Measurements from ENCODE around the gene AANAT.

Gene AANAT

DNA sequence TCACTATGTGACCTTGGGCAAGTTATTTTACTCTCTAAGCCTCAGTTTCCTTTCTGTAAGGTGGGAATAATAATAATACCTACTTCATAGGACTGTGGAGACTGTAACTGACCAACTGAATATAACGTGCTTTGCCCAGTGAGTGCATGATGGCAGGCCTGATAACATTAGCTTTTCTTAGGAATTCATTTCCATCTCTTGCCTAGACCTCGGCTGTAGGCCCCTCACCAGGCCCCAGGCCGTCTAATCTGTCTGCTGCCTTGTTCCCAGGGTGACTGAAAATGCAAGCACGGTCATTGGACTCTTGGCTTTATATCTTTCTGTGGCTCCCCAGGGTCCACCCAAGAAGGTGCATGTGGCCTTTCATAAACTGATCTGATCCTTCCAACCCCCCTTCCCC, 7.7 kb upstream of the AANAT start:
- no peak overlapping the region for H3K4me3 ChIP-seq (ENCODE audit: low read length)
- DNase-seq (ENCODE audit: low read depth) = no peak
- TF ChIP-seq, protein P1, sequence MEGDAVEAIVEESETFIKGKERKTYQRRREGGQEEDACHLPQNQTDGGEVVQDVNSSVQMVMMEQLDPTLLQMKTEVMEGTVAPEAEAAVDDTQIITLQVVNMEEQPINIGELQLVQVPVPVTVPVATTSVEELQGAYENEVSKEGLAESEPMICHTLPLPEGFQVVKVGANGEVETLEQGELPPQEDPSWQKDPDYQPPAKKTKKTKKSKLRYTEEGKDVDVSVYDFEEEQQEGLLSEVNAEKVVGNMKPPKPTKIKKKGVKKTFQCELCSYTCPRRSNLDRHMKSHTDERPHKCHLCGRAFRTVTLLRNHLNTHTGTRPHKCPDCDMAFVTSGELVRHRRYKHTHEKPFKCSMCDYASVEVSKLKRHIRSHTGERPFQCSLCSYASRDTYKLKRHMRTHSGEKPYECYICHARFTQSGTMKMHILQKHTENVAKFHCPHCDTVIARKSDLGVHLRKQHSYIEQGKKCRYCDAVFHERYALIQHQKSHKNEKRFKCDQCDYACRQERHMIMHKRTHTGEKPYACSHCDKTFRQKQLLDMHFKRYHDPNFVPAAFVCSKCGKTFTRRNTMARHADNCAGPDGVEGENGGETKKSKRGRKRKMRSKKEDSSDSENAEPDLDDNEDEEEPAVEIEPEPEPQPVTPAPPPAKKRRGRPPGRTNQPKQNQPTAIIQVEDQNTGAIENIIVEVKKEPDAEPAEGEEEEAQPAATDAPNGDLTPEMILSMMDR (conservative IDR thresholded peaks at IDR 0.05; ENCODE audit: low read depth, low read length) = no peak

DNA sequence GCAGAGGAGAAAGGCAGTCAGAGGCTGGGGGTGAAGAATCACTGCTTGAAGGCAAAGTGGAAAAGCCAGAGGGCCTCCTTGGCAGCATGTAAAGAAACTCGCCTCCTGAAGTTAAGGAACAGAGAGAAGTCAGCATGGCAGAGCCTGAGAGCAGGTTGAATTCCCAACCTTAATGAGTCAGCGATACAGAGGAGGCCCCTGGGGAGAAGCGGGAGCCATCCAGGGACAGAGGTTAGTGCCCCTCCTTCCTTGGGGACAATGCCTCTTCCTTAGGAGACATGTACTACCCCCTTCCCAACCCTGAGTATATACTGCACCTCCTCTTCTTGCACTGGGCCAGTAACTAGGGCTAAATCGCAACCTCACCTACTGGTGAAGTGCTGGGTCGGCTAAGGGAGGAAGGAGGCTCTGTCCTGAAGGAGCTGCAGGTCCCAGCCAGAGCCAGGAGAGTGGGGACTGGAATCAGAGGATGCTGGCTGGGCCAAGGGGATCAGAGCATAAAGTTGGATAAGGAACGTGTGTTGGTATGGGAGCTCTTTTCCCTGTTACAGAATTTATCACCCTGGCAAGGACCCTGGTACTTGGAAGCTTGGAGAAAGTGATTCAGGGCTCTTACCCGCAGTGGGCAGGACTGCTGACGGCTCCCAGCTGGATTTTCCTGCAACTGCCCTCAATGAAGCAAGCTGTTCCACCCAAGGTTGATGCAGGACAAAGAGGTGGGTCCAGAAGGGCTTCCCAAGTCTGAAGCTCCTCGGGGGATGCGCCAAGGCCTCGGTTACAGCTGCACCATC, 5.4 kb upstream of the AANAT start:
- TF ChIP-seq, protein P1 (conservative IDR thresholded peaks at IDR 0.05; ENCODE audit: low read depth, low read length) = no peak
- no peak for DNase-seq (ENCODE audit: low read depth)
- no peak overlapping the region for H3K4me3 ChIP-seq (ENCODE audit: low read length)

DNA sequence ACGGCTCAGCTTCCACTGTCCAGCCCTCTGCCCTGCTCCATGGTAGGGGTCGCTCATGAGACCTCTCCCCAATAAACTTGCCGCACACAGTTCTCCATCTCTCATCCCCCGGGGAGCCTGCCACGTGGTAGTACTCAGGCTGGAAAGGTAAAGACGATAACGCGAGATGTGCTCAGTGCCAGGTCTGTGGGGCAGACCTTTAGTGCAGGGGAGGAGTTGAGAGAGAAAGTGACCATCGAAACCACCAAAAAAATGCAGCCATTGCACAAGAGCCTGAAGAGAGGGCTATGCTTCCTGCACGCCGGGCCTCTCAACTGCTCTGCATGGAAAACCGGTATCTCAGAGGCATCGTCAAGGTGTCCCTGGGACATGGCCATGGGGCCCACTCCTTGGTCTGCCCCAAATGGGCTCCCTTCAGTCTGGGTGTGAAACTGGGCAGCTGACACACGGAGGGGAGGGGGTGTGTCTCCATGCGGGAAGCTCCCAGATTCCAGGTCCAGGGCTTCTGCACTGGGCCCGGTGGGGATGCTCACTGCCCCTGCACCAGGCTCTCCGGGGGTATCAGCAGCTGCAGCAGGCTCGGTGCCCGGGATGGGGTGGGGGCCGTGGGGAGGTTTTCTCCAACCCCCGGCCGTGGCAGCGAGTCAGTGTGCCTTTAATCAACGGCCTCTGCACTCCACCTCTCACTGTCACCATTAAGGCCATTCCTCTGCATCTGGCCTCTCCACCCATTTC, 4.7 kb upstream of the AANAT start:
- H3K4me3 ChIP-seq (ENCODE audit: low read length) = no peak overlapping the region
- TF ChIP-seq, protein P1 (conservative IDR thresholded peaks at IDR 0.05; ENCODE audit: low read depth, low read length) = no peak
- no peak for DNase-seq (ENCODE audit: low read depth)

DNA sequence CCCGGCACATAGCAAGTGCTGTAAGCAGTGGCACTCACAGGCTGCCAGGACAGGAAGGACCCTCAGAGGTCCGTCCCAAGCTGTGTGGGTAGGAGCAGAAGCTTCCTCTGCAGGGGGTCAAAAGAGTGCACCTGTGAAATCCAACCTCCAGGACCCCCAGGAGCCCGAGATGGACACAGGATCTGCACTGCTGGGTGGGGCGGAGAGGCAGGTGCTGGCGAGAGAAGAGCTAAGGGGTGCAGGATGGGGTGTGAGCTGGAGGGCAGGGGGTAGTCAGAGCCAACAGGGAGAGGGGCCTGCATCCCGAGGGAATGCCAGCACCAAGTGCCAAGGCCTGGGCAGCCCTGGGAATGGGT, 650 bp upstream of the AANAT start:
- H3K4me3 ChIP-seq (ENCODE audit: low read length) = no peak overlapping the region
- TF ChIP-seq, protein P1 (conservative IDR thresholded peaks at IDR 0.05; ENCODE audit: low read depth, low read length) = no peak
- no peak for DNase-seq (ENCODE audit: low read depth)

DNA sequence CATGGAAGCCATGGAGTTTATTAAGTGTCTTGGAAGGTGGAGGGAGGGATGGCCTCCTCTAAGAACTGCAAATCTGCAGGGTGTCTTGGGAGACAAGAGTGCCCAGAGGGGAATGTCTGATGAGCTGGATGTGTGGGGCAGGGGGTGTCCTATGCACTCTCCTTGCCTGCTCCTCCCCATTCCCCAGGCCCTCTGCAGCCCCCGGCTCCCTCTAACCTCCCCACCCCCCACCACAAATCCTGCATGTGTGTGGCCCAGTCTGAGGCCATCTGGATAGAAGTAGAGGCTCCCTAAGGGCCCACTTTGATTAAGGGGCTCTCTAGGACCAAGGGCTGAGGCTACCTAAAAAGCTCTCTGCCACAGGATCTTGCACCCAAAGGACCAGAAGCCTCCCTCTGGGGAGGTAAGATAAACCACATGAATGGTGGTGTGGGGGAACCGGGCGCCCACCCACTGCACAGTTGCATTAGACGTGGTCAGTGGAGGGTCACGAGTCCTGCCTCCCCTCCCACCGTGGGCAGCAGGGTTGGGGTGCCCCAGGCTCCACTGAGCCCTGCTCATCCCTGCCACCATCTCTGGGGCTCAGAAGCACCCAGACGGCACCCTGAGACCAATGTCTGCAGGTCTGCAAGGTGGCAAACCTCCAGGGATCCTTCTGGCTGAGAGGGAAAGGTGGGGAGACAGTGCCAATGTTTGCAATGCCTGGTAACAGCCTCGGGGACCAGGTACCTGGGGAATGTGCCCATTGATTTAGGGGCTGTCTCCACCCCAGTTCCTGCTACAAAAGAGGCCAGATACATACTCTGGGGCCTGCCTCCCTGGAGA, 618 bp downstream of the AANAT start:
- DNase-seq (ENCODE audit: low read depth) = no peak
- TF ChIP-seq, protein P1 (conservative IDR thresholded peaks at IDR 0.05; ENCODE audit: low read depth, low read length) = no peak
- no peak overlapping the region for H3K4me3 ChIP-seq (ENCODE audit: low read length)

DNA sequence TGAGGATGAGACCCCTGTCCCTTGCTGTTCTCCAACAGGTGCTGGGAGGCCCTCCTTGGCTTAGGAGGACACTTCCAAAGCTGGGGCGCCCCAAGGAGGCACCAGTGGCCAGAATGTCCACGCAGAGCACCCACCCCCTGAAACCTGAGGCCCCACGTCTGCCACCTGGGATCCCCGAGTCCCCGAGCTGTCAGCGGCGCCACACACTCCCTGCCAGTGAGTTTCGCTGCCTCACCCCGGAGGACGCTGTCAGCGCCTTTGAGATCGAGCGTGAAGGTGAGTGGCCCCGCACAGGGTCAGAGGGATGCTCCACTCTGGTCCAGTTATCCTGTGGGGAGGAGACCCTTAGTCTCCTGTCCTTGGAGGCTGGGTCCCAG, 1.2 kb downstream of the AANAT start:
- H3K4me3 ChIP-seq (ENCODE audit: low read length) = no peak overlapping the region
- TF ChIP-seq, protein P1 (conservative IDR thresholded peaks at IDR 0.05; ENCODE audit: low read depth, low read length) = no peak
- DNase-seq (ENCODE audit: low read depth) = no peak
